ENCODE results near the gene EFNA2. TPM values are rescaled to one million over a fixed set of nuclear protein-coding genes. Genes with fewer than 3 reads are reported as not detected.
"Not testable (repeated sequence)": the region's sequence is repeated elsewhere in the genome, so short reads cannot be mapped to it uniquely, and the experiment has no call there.

EFNA2 gene
- total RNA-seq, 4 donors from 2014 or later: 0.76 TPM; not detected in 3

DNA sequence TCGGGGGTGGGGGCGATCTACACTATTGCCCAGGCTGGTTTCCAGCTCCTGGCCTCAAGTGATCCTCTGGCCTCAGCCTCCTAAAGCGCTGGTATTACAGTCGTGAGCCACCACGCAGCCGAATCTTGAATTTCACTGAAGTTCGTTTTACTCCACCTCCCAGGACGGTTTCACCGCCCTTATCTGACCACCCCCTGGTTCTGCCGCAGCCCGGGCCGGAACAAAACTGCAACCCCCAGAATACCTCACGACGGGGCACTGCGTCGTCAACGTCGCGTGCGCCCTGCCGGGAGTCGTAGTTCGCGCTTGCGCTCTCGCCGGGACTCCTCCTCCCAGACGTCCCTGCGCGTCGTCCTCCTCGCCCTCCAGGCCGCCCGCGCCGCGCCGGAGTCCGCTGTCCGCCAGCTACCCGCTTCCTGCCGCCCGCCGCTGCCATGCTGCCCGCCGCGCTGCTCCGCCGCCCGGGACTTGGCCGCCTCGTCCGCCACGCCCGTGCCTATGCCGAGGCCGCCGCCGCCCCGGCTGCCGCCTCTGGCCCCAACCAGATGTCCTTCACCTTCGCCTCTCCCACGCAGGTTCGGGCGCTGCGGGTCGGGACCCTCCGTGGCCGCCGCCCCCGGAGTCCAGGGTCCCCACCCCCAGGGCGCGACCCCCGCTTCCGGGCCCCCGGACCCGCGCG is 44.1 kb upstream of the EFNA2 start, which contains the start of gene ATP5F1D:
Gene ATP5F1D (plus strand): TSS at position 335 of the 679 bp plus-strand sequence. CDS start 100 bp downstream, at position 435.
- TF ChIP-seq POLR2A (IDR thresholded peaks at IDR 0.05): peak; percentile 75 to 87
- TF ChIP-seq, protein P1, sequence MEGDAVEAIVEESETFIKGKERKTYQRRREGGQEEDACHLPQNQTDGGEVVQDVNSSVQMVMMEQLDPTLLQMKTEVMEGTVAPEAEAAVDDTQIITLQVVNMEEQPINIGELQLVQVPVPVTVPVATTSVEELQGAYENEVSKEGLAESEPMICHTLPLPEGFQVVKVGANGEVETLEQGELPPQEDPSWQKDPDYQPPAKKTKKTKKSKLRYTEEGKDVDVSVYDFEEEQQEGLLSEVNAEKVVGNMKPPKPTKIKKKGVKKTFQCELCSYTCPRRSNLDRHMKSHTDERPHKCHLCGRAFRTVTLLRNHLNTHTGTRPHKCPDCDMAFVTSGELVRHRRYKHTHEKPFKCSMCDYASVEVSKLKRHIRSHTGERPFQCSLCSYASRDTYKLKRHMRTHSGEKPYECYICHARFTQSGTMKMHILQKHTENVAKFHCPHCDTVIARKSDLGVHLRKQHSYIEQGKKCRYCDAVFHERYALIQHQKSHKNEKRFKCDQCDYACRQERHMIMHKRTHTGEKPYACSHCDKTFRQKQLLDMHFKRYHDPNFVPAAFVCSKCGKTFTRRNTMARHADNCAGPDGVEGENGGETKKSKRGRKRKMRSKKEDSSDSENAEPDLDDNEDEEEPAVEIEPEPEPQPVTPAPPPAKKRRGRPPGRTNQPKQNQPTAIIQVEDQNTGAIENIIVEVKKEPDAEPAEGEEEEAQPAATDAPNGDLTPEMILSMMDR (IDR thresholded peaks at IDR 0.05): peak in 2 of 4 experiments; percentile 20 to 39
- intact Hi-C loops (cut with DNase I; ENCODE audit: low total_unique reads): no loop called here
- H3K9me3 ChIP-seq: no peaks in the 10 kb centered on the region
- H3K27me3 ChIP-seq: peaks cover 0 to 4% of the 10 kb centered on the region in 2 donors
- peak; percentile 93 to 94 for DNase-seq
- peak within 1 kb of the TSS; percentile 44 to 51 for H3K4me3 ChIP-seq
- no peaks in the 10 kb centered on the region for H3K36me3 ChIP-seq
- peak within 1 kb of the TSS; percentile 93 to 97 for H3K27ac ChIP-seq
- H3K4me1 ChIP-seq: peaks cover 0 to 28% of the 10 kb centered on the region in 2 donors

DNA sequence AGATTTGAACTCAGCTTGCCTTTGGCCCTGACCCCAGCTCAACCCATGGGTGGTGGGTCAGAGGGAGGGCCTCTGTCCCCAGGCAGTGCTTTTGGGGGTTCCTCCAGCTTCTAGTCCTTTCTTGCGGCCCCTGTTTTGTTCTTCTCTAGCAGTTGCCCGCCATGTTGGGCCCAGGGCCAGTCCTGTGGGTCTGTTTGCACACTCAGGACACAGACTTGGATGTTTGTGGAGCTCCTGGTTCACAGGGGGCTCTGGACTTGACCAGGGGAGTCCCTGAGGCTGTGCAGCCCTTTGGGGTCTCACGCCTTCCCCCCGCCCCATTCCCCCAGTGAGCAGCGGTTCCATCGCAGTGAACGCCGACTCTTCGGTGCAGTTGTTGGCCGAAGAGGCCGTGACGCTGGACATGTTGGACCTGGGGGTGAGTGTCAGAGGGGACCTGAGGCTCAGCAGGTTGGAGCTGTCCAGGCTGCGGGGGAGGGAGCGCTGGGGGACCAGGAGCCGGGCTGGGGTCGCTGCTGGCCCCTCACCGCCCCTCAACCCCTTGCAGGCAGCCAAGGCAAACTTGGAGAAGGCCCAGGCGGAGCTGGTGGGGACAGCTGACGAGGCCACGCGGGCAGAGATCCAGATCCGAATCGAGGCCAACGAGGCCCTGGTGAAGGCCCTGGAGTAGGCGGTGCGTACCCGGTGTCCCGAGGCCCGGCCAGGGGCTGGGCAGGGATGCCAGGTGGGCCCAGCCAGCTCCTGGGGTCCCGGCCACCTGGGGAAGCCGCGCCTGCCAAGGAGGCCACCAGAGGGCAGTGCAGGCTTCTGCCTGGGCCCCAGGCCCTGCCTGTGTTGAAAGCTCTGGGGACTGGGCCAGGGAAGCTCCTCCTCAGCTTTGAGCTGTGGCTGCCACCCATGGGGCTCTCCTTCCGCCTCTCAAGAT is 41.6 kb upstream of the EFNA2 start:
- Histone ChIP-seq H3K9me3 (no peaks in the 10 kb centered on the region), H3K4me1 (peaks cover 0 to 18% of the 10 kb centered on the region in 2 donors), H3K4me3 (no peak overlapping the region), H3K36me3 (no peaks in the 10 kb centered on the region), H3K27me3 (no peaks in the 10 kb centered on the region), H3K27ac (peak overlapping the region; percentile 88 to 97)
- intact Hi-C loops (cut with DNase I; ENCODE audit: low total_unique reads): loop anchor here (1.0 kb wide), 1 partner anchor 22 kb away; no protein-coding TSS in a partner anchor
- peak in 1 of 2 donors; percentile 44 for TF ChIP-seq POLR2A (IDR thresholded peaks at IDR 0.05)
- TF ChIP-seq, protein P1 (IDR thresholded peaks at IDR 0.05): peak; percentile 96 to 100 (median 99)
- DNase-seq: peak; percentile 89 to 90

DNA sequence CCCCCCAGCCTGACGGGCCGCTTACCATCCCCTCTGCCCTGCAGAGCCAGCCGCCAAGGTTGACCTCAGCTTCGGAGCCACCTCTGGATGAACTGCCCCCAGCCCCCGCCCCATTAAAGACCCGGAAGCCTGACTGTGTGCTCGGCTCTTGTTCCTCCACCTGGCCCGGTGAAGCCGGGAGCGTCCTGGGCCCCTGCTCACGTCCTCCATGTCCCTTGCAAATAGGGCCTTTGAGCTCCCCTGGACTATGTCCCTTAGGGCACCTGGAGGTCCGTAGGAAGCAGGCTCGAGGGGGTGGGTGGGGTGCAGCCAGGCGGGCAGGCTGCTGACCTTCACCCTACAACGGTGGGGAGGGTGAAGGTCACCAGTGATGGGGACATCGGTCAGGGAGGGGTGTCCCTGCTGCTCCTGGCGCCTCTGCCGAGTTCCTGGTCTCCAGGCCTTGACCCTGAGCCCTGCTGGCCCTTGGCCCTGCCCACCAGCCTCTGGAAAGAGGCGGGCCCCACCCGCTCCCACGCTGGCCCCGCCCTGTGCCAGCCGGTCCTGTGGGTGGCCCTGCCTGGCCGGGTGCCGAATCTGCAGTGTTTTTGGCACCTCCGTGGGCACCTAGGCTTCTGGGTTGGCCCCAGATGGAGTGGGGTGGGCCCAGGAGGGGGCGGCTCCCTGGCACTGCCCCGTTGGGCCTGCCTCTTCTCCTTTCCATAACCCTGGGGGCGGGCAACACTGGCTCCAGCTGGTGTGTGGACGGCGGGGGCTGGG is 40.8 kb upstream of the EFNA2 start:
- H3K4me3 ChIP-seq: no peak overlapping the region
- peaks cover 0 to 18% of the 10 kb centered on the region in 2 donors for H3K4me1 ChIP-seq
- H3K9me3 ChIP-seq: no peaks in the 10 kb centered on the region
- H3K27me3 ChIP-seq: no peaks in the 10 kb centered on the region
- peak; percentile 57 to 66 for DNase-seq
- H3K27ac ChIP-seq: peak overlapping the region; percentile 88 to 97
- TF ChIP-seq, protein P1 (IDR thresholded peaks at IDR 0.05): no peak
- TF ChIP-seq POLR2A (IDR thresholded peaks at IDR 0.05): no peak
- no peaks in the 10 kb centered on the region for H3K36me3 ChIP-seq
- intact Hi-C loops (cut with DNase I; ENCODE audit: low total_unique reads): loop anchor here (1.0 kb wide), 1 partner anchor 21 kb away; no protein-coding TSS in a partner anchor

DNA sequence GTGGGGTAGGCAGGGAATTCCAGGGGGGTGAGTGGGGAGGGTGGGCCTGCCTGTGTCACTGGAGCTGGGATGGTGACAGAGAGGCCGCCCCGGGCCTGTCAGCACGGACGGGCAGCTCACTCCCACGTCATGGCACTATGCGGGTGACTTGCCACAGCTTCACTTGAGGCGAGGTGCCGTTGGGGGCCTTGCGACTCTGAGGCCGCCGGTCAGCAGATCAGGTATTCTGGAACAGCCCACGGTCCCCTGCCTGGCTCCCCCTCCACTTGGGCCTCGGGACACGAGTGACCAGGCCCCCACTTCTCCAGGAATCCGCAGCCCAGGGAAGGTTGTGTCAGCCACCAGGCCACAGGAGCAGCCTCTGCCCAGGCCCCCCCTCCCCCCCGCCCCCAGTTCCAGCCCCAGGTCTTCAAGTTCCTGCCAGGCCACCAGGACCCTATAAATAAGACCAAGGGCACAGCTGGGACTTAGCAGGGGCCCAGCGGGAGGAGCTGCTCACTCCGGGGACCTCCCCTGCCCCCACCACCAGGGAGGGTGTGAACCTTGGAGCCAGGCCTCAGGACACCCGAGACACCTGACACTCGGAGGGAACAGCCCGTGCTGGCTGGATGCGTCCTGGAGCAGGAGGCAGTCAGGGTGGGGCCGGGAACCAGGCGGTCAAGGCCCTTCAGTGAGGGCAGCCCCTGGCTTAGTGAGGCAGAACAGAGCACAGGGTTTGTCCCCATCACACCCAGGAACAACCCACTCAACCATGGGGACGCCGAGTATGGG is 40.0 kb upstream of the EFNA2 start:
- no peaks in the 10 kb centered on the region for H3K9me3 ChIP-seq
- TF ChIP-seq POLR2A (IDR thresholded peaks at IDR 0.05): no peak
- TF ChIP-seq, protein P1 (IDR thresholded peaks at IDR 0.05): no peak
- no peaks in the 10 kb centered on the region for H3K36me3 ChIP-seq
- no peak overlapping the region for H3K4me3 ChIP-seq
- peak; percentile 50 to 66 for DNase-seq
- peaks cover 0 to 18% of the 10 kb centered on the region in 2 donors for H3K4me1 ChIP-seq
- intact Hi-C loops (cut with DNase I; ENCODE audit: low total_unique reads): no loop called here
- H3K27me3 ChIP-seq: no peaks in the 10 kb centered on the region
- peak overlapping the region; percentile 88 to 97 for H3K27ac ChIP-seq

DNA sequence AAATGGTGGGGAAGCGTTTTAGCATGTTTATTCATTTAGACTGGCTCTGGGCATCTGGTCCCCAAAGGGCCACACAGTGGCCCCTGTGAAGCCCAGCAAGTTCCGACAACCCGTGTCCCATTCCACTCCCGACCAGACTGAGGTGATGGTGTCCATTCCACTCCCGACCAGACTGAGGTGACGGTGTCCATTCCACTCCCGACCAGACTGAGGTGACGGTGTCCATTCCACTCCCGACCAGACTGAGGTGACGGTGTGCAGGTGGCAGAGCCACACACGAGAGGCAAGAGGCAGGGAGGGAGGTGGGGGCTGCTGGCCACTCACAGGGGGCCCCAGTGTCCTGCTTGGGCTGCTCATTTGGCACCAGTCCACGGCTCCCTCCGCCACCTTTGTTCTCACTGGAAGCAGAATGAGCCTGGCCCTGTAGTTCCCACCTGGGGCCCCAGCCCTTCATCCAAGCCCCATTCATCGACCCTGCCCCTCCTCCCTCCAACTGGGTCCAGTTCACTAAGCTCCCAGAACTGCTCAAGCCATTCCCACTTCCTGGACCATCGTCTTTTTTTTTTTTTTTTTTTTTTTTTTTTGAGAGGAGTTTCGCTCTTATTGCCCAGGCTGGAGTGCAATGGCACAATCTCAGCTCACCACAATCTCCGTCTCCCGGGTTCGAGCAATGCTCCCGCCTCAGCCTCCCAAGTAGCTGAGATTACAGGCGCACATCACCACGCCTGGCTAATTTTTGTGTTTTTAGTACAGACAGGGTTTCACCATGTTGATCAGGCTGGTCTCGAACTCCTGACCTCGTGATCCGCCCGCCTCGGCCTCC is 39.2 kb upstream of the EFNA2 start:
- intact Hi-C loops (cut with DNase I; ENCODE audit: low total_unique reads); H3K27me3 ChIP-seq: not testable (repeated sequence)
- DNase-seq: peak; percentile 44 to 68

More for the DNA sequence above, 39.2 kb upstream of the EFNA2 start:
- H3K27ac ChIP-seq: peak overlapping the region; percentile 88 to 97
- H3K4me3 ChIP-seq, H3K36me3 ChIP-seq, H3K9me3 ChIP-seq: not testable (repeated sequence)
- H3K4me1 ChIP-seq: peaks cover 0 to 25% of the 10 kb centered on the region in 2 donors

Data from uterus (tissue), 4 donors.